SK-N-SH (cell line): ENCODE measurements around the gene OR2A14.

ENCODE experiments used
- EZH2phosphoT487 ChIP-seq: fragments of 200-600 bp; sonication (generic); IDR thresholded peaks from 2 replicates; pipeline ENCODE4 v1.6.1; 2017; ENCODE audit warnings: low read depth, mixed run types, mild to moderate bottlenecking, antibody characterized with exemption, moderate library complexity, borderline replicate concordance
- POLR2AphosphoS5 ChIP-seq: IDR thresholded peaks from 2 replicates; pipeline ENCODE4 v1.6.1; 2012; ENCODE audit warnings: low read depth, low read length
- RAD21 ChIP-seq: IDR thresholded peaks from 2 replicates; pipeline ENCODE4 v1.6.1; 2012; ENCODE audit warnings: mild to moderate bottlenecking, low read length
- RXRA ChIP-seq: IDR thresholded peaks from 2 replicates; pipeline ENCODE4 v1.4.0; 2012; ENCODE audit warnings: low read depth, mild to moderate bottlenecking, borderline replicate concordance
- TAF1 ChIP-seq: IDR thresholded peaks from 2 replicates; pipeline ENCODE4 v1.6.1; 2012; ENCODE audit warnings: low read depth, mild to moderate bottlenecking, low read length, moderate library complexity, borderline replicate concordance
- TF ChIP-seq, protein P1 (sequence below): fragments of 200-600 bp; sonication (generic); IDR thresholded peaks from 2 replicates; pipeline ENCODE4 v1.6.1; 2017; ENCODE audit warnings: antibody characterized with exemption, mild to moderate bottlenecking, moderate library complexity
- TF ChIP-seq, protein P2 (sequence below): fragments of 150-350 bp; IDR thresholded peaks from 2 replicates; pipeline ENCODE4 v1.6.1; 2017; ENCODE audit warnings: antibody characterized with exemption, low read length, low read depth, borderline replicate concordance
- TF ChIP-seq, protein P3 (sequence below): IDR thresholded peaks from 2 replicates; pipeline ENCODE4 v1.4.0; 2012; ENCODE audit warnings: low read depth

- TF ChIP-seq, protein P1, sequence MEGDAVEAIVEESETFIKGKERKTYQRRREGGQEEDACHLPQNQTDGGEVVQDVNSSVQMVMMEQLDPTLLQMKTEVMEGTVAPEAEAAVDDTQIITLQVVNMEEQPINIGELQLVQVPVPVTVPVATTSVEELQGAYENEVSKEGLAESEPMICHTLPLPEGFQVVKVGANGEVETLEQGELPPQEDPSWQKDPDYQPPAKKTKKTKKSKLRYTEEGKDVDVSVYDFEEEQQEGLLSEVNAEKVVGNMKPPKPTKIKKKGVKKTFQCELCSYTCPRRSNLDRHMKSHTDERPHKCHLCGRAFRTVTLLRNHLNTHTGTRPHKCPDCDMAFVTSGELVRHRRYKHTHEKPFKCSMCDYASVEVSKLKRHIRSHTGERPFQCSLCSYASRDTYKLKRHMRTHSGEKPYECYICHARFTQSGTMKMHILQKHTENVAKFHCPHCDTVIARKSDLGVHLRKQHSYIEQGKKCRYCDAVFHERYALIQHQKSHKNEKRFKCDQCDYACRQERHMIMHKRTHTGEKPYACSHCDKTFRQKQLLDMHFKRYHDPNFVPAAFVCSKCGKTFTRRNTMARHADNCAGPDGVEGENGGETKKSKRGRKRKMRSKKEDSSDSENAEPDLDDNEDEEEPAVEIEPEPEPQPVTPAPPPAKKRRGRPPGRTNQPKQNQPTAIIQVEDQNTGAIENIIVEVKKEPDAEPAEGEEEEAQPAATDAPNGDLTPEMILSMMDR, result no peak
- TF ChIP-seq EZH2phosphoT487 (no peak), POLR2AphosphoS5 (no peak), TAF1 (no peak), RAD21 (no peak), RXRA (no peak)
- TF ChIP-seq, protein P2, sequence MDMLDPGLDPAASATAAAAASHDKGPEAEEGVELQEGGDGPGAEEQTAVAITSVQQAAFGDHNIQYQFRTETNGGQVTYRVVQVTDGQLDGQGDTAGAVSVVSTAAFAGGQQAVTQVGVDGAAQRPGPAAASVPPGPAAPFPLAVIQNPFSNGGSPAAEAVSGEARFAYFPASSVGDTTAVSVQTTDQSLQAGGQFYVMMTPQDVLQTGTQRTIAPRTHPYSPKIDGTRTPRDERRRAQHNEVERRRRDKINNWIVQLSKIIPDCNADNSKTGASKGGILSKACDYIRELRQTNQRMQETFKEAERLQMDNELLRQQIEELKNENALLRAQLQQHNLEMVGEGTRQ, result no peak
- TF ChIP-seq, protein P3, sequence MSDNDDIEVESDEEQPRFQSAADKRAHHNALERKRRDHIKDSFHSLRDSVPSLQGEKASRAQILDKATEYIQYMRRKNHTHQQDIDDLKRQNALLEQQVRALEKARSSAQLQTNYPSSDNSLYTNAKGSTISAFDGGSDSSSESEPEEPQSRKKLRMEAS, result no peak
These were observed 20.9 kb upstream of the OR2A14 start for GRCh38 chr7:144102041-144102440.
